ENCODE data around the gene NRG3.
"Not testable (repeated sequence)": the region's sequence is repeated elsewhere in the genome, so short reads cannot be mapped to it uniquely, and the experiment has no call there.

Gene NRG3

DNA sequence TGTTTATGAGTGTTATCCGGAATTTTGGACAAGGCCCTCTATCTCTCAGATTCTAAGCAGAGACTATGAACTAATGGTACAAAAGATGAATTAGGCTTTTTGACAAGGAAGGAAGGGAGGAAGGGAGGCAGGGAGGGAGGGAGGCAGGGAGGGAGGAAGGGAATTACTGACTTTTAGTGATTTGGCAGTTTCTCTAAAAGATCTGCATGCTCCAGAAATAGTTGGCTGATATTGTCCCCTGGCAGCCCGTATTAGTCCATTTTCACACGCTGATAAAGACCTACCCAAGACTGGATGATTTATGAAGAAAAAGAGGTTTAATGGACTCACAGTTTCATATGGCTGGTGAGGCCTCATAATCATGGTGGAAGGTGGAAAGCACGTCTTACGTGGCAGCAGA, 1093.5 kb downstream of the NRG3 start:
- Histone ChIP-seq H3K4me3 (no peak overlapping the region), H3K27ac (no peak overlapping the region)
- DNase-seq (ENCODE audit: low spot score) = no peak
- TF ChIP-seq, protein P1, sequence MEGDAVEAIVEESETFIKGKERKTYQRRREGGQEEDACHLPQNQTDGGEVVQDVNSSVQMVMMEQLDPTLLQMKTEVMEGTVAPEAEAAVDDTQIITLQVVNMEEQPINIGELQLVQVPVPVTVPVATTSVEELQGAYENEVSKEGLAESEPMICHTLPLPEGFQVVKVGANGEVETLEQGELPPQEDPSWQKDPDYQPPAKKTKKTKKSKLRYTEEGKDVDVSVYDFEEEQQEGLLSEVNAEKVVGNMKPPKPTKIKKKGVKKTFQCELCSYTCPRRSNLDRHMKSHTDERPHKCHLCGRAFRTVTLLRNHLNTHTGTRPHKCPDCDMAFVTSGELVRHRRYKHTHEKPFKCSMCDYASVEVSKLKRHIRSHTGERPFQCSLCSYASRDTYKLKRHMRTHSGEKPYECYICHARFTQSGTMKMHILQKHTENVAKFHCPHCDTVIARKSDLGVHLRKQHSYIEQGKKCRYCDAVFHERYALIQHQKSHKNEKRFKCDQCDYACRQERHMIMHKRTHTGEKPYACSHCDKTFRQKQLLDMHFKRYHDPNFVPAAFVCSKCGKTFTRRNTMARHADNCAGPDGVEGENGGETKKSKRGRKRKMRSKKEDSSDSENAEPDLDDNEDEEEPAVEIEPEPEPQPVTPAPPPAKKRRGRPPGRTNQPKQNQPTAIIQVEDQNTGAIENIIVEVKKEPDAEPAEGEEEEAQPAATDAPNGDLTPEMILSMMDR (IDR thresholded peaks at IDR 0.05) = no peak

GRCh38 chr10:82969405-82969804, 1094.4 kb downstream of the NRG3 start:
- Histone ChIP-seq H3K4me3 (no peak overlapping the region), H3K27ac (no peak overlapping the region)
- TF ChIP-seq, protein P1 (IDR thresholded peaks at IDR 0.05) = no peak
- no peak for DNase-seq (ENCODE audit: low spot score)

DNA sequence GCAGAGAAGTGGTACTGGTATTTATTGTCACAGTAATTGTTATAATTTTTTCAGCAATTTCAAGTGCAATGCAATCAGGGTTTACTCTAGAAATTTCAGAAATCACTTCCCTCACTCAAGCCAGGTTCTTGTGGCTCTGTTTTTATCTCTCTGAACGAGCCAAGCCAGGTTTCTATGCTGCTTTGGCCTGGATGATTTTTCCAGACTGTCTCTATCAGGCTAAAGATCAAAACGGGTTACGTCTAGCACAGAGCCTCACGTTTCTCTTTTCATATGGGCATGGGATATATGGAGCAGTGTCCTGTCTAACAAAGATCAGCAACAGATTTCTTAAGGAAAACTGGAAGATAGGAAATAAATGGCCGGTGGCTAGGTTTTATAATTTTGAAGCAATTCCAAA, 1105.3 kb downstream of the NRG3 start:
- no peak for DNase-seq (ENCODE audit: low spot score)
- Histone ChIP-seq H3K4me3 (no peak overlapping the region), H3K27ac (no peak overlapping the region)
- TF ChIP-seq, protein P1 (IDR thresholded peaks at IDR 0.05) = no peak

DNA sequence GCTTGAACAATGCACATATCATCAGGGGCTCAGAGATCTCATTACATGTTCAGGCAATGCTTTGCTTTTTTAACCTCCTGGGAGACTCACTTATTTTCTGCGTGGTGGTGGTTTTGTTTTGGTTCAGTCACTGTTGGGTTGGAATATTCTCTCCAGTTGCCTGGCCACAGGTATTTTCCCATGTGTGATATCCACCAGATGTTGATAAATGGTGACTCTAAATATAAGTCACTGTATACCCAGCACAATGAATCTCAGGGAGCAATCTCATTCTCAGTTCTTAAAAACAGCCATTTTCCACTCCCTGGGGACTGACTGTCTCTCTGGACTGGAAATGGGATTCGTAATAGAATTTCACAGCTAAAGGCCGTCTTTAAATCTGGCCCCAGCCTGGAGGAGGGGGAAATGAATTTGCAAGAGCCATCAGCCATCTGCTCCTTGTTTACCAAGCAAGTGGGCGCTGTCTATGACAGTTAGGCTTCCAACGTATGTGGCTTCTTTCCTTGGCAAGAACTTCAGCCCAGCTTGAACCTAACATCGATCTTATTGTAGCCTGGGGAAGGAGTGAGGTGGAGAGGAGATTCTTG, 1106.2 kb downstream of the NRG3 start:
- H3K27ac ChIP-seq = no peak overlapping the region
- TF ChIP-seq, protein P1 (IDR thresholded peaks at IDR 0.05) = no peak
- DNase-seq (ENCODE audit: low spot score) = no peak
- no peak overlapping the region for H3K4me3 ChIP-seq

- TF ChIP-seq, protein P1 (IDR thresholded peaks at IDR 0.05) = no peak
- Histone ChIP-seq H3K4me3 (no peak overlapping the region), H3K27ac (peak overlapping the region in 1 of 2 donors; percentile 47)
- no peak for DNase-seq (ENCODE audit: low spot score)
Observed at GRCh38 chr10:82982110-82982608, 1107.2 kb downstream of the NRG3 start.

DNA sequence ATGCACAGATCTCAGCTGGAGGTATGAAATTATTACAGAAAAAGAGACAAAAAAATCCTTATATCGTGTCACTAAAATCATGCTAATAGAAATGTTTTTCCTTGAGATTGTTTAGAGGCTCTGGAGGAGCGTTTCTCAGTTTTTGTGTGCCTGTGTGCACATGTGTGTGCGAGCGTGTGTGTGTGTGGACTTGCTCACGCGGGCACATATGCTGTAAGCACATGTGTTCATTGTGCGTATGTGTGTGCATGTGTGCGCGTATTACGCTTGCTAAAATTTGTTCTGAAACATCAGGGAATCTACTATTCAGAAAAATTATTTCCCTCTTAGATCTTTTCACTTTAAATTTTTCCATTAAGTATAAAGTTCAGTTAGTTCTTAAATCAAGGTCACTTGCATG, 1111.2 kb downstream of the NRG3 start:
- no peak overlapping the region for H3K27ac ChIP-seq
- TF ChIP-seq, protein P1 (IDR thresholded peaks at IDR 0.05) = no peak
- no peak for DNase-seq (ENCODE audit: low spot score)
- H3K4me3 ChIP-seq = no peak overlapping the region

DNA sequence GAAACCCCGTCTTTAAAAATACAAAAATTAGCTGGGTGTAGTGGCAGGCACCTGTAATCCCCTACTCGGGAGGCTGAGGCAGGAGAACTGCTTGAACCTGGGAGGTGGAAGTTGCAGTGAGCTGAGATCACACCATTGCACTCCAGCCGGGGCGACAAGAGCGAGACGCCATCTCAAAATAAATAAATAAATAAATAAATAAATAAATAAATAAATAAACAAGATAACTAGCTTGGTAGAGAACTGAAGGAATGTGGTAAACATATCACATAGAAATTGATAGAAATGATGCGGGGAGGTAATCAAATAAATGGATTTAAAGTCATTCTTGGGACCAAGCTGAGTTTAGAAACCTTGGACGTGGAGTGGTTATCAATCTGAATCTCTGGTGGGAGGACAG, 1131.5 kb downstream of the NRG3 start:
- DNase-seq (ENCODE audit: low spot score); H3K4me3 ChIP-seq; H3K27ac ChIP-seq: not testable (repeated sequence)
